Spleen (tissue), 7 donors: ENCODE measurements around the gene HGF.

Source experiments
- POLR2AphosphoS5 ChIP-seq, 3 donors: sonication (generic); formaldehyde crosslinking; IDR thresholded peaks; one replicate each; pipeline ENCODE4 v1.5.1; 2017; ENCODE audit warnings: antibody characterized with exemption in 3 of 3
- TF ChIP-seq, protein P1 (sequence below), 11 experiments: fragments of 200-600 bp in 7 of 11; fragments of 450-650 bp in 4 of 11; sonication (generic) in 4 of 11; IDR thresholded peaks in 8 of 11; conservative IDR thresholded peaks in 3 of 11; 1 replicate in 7 of 11; 2 replicates in 4 of 11; pipeline versions ENCODE4 v1.4.0 to v1.8.0; 2016 to 2021; ENCODE audit warnings: antibody characterized with exemption in 11 of 11, inconsistent platforms in 4 of 11, mild to moderate bottlenecking in 1 of 11
- donor health status: DM: no; HTN: no; CAD: no; lungs with moderate emphysema.
- donor health status: DM: no; HTN: no; CAD: no.
- donor health status: DM: no; HTN: no; CAD: no.

- TF ChIP-seq, protein P1, sequence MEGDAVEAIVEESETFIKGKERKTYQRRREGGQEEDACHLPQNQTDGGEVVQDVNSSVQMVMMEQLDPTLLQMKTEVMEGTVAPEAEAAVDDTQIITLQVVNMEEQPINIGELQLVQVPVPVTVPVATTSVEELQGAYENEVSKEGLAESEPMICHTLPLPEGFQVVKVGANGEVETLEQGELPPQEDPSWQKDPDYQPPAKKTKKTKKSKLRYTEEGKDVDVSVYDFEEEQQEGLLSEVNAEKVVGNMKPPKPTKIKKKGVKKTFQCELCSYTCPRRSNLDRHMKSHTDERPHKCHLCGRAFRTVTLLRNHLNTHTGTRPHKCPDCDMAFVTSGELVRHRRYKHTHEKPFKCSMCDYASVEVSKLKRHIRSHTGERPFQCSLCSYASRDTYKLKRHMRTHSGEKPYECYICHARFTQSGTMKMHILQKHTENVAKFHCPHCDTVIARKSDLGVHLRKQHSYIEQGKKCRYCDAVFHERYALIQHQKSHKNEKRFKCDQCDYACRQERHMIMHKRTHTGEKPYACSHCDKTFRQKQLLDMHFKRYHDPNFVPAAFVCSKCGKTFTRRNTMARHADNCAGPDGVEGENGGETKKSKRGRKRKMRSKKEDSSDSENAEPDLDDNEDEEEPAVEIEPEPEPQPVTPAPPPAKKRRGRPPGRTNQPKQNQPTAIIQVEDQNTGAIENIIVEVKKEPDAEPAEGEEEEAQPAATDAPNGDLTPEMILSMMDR (IDR thresholded peaks at IDR 0.05 in 8 of 11, conservative IDR thresholded peaks at IDR 0.05 in 3 of 11) = no peak
- no peak for TF ChIP-seq POLR2AphosphoS5 (IDR thresholded peaks at IDR 0.05)
Observed at GRCh38 chr7:81776948-81777630, 7.2 kb upstream of the HGF start.
